Left forelimb (tissue), 1 donor: ENCODE results near the gene VDR.

Source experiments
- DNase-seq: peaks from one replicate; pipeline ENCODE4 v3.0.0-alpha.2; 2018; ENCODE audit warnings: low spot score

Gene VDR

DNA sequence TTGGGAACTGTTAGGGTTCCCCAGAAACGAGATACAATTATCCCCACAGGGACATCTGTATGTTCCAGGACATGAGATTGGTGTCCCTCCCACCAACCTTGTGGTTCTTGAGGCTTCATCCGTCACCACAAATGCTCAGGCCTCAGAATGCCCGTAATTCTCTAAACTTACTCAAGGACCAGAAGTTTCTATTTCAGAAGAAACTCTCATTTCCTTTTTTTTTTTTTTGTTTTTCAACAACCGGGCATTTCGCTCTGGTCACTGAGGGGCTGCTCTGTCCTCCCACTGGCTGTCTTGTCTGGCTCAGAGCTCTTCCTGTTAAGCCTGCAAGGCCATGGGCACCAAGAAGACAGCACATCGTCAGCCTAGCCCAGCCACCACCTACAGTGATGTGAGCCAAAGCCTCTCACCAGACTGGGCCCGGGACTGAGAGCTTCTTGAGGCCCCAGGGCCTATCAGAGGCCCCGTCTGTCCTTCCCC lies 36.2 kb downstream of the VDR start:
- no peak for DNase-seq

DNA sequence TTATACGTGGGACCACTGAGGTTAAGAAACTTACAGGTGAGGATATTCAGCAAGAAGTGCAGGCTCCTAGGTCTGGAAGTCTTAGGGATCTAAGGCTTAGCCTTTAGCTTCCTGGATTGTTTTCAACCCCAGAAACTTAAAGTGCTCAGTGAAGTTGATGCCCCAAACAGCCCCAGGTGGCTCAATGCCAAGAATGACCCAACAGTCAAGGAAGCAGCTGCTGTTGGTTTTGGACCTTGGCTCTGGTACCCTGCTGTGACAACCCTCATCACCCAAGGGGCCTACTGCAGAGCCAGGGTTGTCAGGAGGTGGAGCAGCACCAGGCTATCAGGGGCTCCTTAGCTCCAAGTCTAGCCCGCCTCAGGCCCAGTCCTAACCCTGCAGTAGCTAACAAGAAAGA lies 36.8 kb downstream of the VDR start:
- DNase-seq, result no peak

DNA sequence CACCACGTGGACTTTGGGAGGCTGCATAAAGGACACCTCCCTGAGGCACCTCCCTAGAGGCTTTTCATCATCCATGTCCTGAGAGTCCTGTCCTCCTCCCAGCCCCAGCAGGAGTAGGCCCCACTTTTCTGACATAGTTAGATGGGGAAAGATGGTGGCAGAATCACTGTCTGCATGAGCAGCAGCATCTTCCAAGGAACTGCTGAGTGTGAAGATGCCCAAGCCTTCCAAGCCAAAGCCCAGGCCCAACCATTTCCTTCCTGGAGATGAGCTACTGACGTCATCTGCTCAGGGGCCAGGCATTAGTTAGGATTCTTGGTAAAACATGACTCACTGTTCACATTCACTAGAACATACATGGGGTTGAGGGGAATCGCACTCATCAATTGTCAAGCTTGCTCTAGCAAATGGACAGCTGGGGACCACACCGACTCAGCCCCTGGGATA lies 37.3 kb downstream of the VDR start:
- DNase-seq, result no peak

DNA sequence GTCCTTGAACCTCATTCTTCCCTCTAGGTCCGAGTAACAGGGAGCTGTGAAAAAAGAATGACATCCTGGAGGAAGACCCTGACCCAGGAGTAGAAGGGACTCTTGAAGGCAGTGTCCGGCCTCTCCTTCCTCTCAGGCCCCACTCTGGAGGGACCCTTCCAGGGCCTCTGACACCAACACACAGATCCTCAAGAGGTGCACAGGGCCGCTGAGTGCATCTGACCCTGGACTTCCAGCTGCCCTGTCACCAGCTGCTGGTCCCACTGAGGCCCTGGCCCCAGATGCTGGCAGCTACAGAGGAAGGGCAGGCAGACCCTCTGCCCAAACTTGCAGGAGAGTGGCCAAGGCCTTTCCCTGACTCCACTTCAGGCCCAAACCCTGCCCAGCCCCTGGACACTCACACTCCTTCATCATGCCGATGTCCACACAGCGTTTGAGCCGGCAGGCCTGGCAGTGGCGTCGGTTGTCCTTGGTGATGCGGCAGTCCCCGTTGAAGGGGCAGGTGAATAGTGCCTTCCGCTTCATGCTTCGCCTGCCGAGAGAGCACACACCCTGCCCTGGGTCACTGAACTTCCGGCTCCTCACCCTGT lies 40.1 kb downstream of the VDR start:
- no peak for DNase-seq

DNA sequence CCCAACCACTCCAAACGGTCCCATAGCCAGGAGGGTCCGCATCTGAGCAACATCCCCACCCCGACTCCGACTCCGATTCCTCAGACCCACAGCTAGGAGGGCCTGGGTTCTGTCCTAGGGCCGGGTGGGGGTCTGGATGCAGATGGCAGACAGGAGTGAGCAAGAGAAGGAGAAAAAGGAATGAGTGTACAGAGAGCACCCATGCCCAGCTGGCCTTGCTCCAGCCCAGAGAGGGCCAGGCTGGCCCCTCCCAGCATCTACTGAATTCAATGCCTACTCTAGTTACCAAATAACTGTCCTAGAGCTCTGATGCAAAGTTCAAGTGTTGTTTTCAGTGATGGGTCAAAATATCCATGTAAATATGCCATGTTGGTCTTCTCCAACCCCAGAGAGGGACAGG lies 40.8 kb downstream of the VDR start:
- DNase-seq, result no peak

DNA sequence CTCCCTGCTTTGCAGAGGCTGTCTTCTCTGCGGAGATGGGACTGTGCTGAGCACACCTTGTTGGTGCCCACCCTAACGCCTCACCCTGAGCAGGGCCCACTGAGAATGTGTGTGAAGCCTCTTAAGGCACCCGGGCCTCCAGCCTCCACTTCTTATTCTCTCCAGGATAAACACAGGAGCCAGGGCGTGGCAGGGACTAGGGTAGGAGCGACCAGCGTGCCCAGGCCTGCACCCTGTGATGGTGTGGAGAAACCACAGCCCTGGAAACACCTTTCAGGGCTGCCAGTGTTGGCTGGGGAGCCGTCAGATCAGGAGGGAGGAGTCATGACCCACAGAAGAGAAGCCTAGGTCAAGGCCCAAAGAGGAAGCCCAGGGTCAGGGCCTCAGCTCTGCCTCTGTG lies 41.3 kb downstream of the VDR start:
- DNase-seq, result no peak

DNA sequence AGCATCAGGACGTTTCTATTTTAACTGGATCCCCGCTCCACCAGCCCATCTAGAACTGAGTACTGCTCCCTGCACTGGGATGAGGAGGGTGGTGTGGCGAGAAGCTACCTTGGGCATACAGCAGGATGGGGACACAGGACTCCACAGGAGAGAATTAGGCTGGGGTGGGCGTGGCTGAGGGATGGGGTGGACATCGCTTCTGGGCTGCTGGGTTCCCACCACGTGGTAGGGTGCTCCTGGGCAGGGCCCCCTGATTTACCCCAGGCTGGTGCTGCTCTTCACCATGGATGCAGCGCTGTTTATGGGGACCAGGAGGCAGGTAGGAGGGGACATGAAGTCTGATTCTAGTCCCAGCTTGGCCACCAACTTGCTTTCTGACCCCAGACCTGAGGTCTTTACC lies 41.9 kb downstream of the VDR start:
- no peak for DNase-seq

DNA sequence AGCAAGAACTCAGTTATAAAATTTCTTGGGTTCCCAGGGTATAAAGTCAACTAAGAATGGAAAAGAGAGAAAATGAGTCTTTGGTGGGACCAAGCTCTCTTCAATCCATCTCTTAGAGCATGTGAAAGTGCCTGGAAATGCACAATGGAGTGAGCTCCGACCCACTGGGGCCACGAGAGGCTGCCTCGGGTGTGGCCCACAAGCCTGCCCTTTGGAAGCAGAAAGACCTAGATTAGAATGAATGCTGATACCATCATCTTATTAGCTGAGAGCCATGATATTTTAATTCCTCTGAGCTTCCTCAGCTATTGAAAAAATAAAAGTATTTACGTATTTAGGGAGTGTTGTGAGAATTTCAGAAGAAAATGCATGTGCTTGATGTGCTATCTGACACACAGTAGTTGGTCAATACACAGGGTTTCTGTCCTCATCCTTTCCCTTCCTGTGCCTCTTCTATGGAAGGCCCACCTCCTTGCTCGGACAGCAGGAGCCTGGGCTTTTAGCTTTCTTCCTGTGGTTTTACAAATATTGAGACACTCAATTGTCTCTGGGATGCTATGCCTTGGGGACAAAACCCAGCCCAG lies 42.5 kb downstream of the VDR start:
- no peak for DNase-seq

DNA sequence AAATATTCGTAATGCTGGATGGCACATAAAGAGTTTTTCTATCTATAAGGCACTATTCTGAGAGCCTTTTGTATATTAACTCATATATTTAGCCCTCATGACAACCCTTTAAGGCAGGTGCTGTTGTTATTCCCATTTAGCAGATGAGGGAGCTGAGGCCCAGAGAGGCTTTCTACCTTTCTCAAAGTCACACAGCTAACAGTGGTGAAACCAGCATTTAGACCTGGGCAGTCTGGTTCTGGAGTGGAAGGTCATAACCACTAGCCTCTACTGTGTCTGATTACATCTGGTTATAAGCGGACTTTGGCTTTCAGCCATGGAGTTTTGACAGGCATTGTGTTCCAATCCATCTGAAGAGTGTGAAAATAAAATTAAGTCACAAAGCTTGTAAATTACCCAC lies 43.9 kb downstream of the VDR start:
- no peak for DNase-seq

DNA sequence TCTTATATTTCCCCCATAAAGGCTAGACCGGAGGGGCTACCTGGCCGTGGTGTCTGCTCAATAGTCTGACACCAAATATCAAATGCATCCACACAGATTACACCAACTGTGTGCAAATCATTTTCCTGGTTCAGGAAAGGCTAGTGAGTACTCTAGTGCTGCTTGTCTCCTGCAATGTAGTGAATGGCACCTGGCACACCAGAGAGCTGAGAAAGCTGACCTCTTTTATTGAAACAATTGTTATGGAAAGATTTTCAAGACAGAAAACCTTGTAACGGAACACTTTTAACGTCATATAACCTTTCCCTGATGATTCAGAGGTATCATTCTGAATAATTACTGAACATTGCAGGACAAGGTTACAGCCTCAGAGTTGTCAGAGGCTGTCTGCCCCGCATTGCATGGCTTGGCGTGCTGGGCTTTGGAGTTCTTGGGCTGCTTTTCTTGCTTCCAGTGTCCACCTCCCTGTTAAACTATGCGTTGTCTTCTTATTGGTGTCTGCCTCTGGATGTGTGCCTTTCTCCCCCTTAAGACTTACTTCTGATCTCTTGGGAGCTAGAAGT lies 44.4 kb downstream of the VDR start:
- DNase-seq, result no peak

DNA sequence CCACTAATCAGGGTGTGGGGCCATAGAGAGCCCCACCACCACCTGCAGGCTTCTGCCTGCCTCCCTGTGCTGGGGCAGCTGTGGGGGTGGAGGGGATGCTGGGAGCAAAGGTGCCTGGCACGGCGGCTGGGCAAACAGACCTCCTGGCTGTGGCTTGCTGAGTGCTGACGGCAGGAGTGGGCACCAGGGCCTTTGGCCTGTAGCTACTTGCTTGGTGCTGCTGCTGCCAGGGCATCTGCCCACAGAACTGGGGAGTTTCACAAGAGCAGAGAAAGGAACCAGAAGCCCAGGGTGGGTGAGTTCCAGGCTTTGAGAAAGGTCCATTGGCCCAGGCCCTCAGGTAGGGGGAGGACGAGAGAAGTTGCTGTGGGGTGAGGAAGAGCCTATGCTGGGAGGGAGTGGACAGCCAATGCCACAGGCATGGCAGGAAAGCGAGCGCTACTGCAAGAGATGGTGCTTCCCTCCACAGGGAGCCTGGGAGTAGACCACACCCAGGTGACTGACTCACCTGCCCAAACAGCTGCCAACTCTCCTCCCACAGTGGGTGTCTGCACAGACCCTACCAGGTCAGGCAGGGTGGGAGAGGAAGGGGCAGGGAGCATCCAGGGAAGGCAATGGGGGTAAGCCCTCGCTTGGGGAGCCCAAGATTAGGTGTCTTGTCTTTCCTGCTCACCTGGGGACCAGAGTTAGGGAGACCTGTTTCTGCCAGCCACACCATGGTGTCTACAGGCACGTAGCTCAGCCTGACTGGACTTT lies 46.1 kb downstream of the VDR start:
- DNase-seq, result no peak

DNA sequence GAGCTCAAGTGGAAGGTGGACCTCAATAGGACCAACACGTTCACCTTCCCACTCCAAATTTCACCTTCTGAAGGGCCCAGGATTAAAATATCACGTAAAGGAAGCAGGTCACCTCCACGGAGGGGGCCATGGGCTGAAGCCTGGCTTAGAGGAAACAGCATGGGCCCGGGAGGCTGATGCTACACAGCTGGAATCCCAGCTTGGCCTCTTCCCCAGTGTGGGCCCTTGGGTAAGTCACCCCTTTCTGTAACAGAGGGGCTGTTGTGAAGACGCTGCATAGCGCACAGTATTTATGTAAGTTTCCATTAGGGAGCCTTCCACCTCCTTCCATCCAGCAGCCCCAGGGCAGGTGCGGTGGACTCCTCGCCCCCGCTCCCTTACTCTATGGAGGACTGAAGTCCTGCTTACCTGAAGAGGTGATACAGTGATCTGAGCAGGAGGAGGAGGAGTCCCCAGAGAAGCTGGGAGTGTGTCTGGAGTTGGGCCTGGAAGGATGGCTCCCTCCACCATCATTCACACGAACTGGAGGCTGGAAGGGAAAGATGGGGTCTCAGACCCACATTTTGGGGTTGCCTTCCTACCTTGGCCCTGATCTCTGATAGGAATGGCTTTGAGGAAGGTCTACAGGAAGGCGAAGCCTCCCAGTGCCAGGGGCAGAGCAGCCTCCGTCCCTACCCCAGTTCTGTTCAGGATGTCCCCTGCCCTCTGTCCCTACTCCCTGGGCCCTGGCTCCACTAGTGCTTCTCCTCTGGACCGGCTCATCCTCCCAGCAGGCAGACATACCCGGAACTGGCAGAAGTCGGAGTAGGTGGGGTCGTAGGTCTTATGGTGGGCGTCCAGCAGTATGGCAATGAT lies 47.8 kb downstream of the VDR start:
- DNase-seq, result no peak

DNA sequence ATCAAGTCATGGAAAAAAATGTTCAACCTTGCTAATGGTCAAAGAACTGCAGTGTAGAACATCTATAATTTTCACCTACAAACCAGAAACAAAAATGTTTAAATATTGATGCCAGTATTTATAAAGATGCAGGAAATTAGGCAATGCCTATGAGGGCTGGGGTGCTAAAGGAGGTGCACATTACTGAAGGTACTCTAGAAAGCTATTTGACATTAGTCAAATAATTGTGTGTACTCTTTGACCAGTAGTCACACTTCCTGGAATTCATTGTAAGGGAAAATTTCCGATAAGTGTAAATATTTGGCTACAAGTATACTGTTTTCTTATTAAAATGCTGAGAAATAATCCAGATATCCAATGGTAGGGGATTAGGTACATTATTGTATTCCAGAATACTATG lies 48.7 kb downstream of the VDR start:
- no peak for DNase-seq

DNA sequence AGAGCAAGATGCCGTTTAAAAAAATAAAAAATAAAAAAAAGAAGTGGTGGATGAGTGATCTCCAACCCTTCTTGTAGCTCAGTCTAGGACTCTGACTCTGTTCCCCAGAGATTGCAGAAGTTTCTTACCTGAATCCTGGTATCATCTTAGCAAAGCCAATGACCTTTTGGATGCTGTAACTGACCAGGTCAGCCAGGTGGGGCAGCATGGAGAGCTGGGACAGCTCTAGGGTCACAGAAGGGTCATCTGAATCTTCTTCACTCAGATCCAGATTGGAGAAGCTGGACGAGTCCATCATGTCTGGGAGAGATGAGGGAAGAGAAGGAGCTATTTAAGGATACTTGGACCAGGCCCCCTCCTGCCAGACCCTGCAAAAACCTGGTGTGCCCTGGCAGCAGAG lies 49.3 kb downstream of the VDR start:
- DNase-seq, result no peak

DNA sequence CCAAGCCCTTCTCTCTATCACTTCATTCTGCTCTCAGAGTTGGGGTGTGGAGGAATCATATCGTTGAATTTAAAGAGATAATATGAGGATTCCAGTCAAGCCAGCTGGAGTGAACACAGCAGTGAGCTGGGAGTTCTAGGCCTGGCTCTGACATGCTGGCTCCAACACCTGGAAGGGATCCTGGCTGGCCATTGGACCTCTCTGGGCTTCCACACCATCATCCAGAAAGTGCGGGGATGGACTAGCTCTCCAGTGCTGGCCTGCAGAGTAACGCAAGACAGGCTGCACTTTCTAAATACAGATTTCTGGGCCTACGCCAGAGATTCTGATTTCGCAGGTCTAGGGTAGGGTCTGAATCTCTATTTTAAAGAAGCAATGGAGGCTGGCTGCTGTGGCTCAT lies 50.3 kb downstream of the VDR start:
- DNase-seq, result no peak

DNA sequence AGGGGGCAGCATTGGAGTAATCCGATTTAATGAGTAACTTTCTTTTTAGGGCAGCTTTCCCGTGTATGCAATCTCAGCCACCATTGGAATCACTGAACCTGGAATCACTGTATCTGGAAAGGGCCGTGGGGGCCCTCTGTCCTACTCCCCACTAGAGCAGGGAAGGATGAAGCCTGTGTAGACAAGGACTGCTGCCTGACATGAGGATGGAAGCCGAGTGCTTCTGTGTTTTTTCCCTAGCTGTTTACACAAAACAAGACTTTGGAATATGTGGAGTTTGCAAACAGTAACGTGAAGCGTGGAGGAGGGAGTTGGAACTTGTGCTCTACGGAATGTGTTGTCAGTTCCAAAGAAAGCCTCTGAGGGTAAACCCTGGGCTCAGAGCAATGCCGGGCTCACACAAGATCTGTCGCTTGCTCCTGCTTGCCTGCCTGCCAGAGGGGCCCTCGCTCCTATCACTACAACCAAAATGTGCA lies 52.7 kb downstream of the VDR start:
- no peak for DNase-seq

DNA sequence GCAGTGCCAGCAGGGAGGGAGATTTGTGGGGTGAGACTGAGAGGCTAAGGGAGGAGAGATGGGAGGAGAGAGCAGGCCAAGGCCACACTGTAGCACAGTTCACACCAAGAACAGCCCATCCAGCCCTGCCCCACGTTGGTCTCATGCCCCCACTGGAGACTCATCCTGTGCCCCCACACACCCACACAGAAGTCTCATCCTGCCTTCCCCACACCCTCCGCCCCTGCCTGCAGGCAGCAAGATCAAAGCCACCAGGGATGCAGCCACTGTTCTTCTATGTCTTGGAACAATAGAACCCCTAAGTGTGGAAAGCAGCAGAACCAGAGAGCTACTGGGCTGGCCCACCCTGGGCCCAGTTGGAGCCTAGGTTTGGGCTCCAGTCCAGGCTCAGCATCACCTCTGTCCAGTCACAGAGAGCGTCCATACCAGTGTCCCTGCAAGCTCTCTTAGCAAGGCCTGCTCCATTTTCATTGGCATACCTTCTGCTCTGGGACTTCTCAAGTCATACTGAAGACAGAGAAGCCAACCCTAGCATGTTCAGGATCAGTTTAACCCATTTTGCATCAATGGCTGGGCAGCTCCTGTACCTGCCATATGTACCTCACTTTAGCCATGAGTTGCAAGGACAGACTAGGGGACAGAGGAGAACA lies 53.4 kb downstream of the VDR start:
- no peak for DNase-seq

DNA sequence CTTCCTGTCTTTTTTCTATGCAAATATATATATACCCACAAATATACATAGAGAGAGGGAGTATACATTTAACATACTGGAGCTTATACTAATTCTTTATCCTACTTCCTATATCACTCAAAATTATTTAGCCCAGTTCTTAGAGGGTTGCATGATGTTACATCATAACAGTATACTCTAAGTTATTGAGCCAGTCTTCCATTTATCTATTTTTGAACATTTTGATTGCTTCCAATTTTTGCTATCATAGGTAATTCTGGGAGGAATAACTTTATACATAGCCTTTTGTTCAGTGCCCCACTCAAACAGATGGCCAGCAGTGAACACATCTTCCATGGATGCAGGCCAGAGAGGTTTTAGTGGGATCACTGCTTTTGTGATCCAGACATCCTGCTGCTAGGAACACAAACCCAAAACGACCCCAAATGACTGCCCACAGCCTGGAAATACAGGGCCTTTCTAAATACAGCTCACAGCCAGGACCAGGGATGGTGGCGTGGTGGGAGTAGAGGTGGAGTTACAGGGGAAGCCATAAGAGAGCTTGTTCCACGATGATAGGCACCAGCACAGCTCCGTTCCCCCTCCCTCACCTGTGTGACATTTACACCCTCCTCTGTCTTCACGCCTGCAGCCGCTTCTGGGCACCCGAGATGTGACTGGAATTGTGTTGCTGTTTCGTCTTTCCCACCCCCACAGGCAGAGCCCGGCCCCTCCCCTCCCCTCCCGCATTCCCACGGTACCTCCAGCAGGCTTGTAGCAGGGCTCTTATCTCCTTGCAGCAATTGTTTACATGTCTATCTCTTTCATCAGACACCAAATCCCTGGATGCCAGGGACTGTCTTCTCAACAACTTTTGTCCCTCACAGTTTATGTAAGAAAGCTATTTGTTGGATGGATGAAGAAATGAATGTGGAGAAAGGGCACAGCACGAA lies 54.4 kb downstream of the VDR start:
- no peak for DNase-seq

DNA sequence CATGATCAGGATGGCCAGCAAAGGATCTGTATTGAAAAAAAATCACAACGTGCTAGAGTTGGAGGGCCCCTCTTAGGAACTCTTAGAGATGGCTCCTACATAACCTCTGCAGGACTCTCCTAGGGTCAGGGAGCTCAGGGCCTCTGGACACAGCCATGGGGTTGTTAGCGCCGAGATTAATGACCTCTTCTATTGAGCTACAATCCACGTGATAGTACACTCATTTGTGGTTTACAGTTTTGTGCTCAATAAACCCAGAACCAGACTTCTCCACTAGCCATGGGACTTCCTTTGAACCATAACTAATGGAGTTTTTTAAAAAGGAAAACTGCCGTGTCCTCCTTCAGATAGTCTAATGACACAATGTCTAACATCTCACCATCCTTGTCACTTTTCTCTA lies 55.5 kb downstream of the VDR start:
- no peak for DNase-seq

DNA sequence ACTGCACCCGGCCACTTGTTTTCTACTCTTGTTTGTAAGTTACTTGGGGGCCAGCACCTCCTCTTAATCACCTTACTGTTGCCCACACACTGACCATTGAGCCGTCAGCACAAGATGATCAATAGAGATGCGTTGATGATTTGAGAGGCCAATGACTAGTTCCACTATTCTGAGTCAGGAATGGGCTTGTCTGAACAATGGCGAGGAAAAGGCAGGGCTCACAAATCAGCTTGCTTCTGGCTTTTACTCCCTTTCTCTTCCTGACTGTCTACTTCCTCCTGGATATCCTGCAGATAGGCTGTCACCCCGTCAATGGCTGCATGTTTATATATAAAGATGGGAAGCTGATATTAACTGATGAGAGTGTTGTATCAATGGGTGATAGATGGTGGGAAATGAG lies 55.9 kb downstream of the VDR start:
- DNase-seq, result no peak
